GM12801 (cell line): ENCODE measurements around the gene XRCC1.

ENCODE experiments used
- CTCF ChIP-seq: IDR thresholded peaks from one replicate; pipeline ENCODE4 v1.5.1; 2011; ENCODE audit warnings: control low read depth; ENCODE audit not compliant: insufficient read length; ENCODE audit errors: extremely low read depth

XRCC1 gene

GRCh38 chr19:43534305-43534815, 41.0 kb downstream of the XRCC1 start:
- no peak for TF ChIP-seq CTCF

GRCh38 chr19:43533546-43534304, 41.6 kb downstream of the XRCC1 start:
- no peak for TF ChIP-seq CTCF

- no peak for TF ChIP-seq CTCF
Observed at GRCh38 chr19:43532962-43533545, 42.3 kb downstream of the XRCC1 start, which contains the start of gene ZNF575. ZNF575 (plus strand) TSS chr19:43533188; CDS start chr19:43534423, 1,235 bp downstream.

GRCh38 chr19:43532571-43532961, 42.8 kb downstream of the XRCC1 start:
- TF ChIP-seq CTCF: no peak

- TF ChIP-seq CTCF: no peak
Observed at GRCh38 chr19:43527860-43528622, 47.3 kb downstream of the XRCC1 start.

- TF ChIP-seq CTCF: no peak
Observed at GRCh38 chr19:43526884-43527859, 48.2 kb downstream of the XRCC1 start, which contains the start of gene ETHE1. ETHE1 (minus strand) TSS chr19:43527201; CDS start chr19:43527177, 24 bp downstream.
